HepG2 (cell line): ENCODE results near the gene CD248. TPM values are rescaled to one million over a fixed set of nuclear protein-coding genes. Genes with fewer than 3 reads are reported as not detected.

Experiments used
- CREBL2 ChIP-seq: sonication (generic); formaldehyde crosslinking; IDR thresholded peaks from 2 replicates; pipeline ENCODE4 v1.8.1; 2023; ENCODE audit warnings: missing genetic modification reagents, mild to moderate bottlenecking, borderline replicate concordance
- ELF4 ChIP-seq: sonication (generic); formaldehyde crosslinking; IDR thresholded peaks from 2 replicates; pipeline ENCODE4 v1.5.0; 2020; ENCODE audit warnings: missing genetic modification reagents, mild to moderate bottlenecking, moderate library complexity, borderline replicate concordance
- GATA4 ChIP-seq: sonication (generic); IDR thresholded peaks from 2 replicates; pipeline ENCODE4 v1.6.1; 2016; ENCODE audit warnings: antibody characterized with exemption, low read depth, borderline replicate concordance
- GZF1 ChIP-seq: sonication (generic); formaldehyde crosslinking; IDR thresholded peaks from 2 replicates; pipeline ENCODE4 v1.5.1; 2020; ENCODE audit warnings: mild to moderate bottlenecking, missing genetic modification reagents
- LBX2 ChIP-seq: sonication (generic); formaldehyde crosslinking; IDR thresholded peaks from 2 replicates; pipeline ENCODE4 v1.5.0; 2020; ENCODE audit warnings: missing genetic modification reagents, mild to moderate bottlenecking, borderline replicate concordance
- MLLT10 ChIP-seq: sonication (generic); formaldehyde crosslinking; IDR thresholded peaks from 2 replicates; pipeline ENCODE4 v1.4.0; 2020; ENCODE audit warnings: missing genetic modification reagents
- PBX3 ChIP-seq: sonication (generic); formaldehyde crosslinking; IDR thresholded peaks from 2 replicates; pipeline ENCODE4 v1.8.1; 2023; ENCODE audit warnings: missing genetic modification reagents, inconsistent platforms, borderline replicate concordance
- RORA ChIP-seq: sonication (generic); formaldehyde crosslinking; IDR thresholded peaks from 2 replicates; pipeline ENCODE4 v1.5.0; 2020; ENCODE audit warnings: mild to moderate bottlenecking, missing genetic modification reagents, moderate library complexity
- SNAPC2 ChIP-seq: sonication (generic); formaldehyde crosslinking; IDR thresholded peaks from 2 replicates; pipeline ENCODE4 v1.8.1; 2022; ENCODE audit warnings: mild to moderate bottlenecking, missing genetic modification reagents
- TEF ChIP-seq: sonication (generic); formaldehyde crosslinking; IDR thresholded peaks from 2 replicates; pipeline ENCODE4 v1.5.0; 2020; ENCODE audit warnings: missing genetic modification reagents
- TFDP2 ChIP-seq: sonication (generic); formaldehyde crosslinking; IDR thresholded peaks from 2 replicates; pipeline ENCODE4 v1.4.0; 2020; ENCODE audit warnings: missing genetic modification reagents
- XBP1 ChIP-seq: sonication (generic); formaldehyde crosslinking; IDR thresholded peaks from 2 replicates; pipeline ENCODE4 v1.5.0; 2020; ENCODE audit warnings: missing genetic modification reagents
- ZBTB38 ChIP-seq: sonication (generic); formaldehyde crosslinking; IDR thresholded peaks from 2 replicates; pipeline ENCODE4 v1.5.1; 2020; ENCODE audit warnings: mild to moderate bottlenecking, missing genetic modification reagents
- ZNF124 ChIP-seq: sonication (generic); formaldehyde crosslinking; IDR thresholded peaks from 2 replicates; pipeline ENCODE4 v1.4.0; 2020; ENCODE audit warnings: missing genetic modification reagents
- ZNF20 ChIP-seq: sonication (generic); formaldehyde crosslinking; IDR thresholded peaks from 2 replicates; pipeline ENCODE4 v1.4.0; 2020; ENCODE audit warnings: mild to moderate bottlenecking, moderate library complexity, missing genetic modification reagents
- ZNF44 ChIP-seq: sonication (generic); formaldehyde crosslinking; IDR thresholded peaks from 2 replicates; pipeline ENCODE4 v1.5.1; 2020; ENCODE audit warnings: mild to moderate bottlenecking, missing genetic modification reagents
- ZNF451 ChIP-seq: sonication (generic); formaldehyde crosslinking; IDR thresholded peaks from 2 replicates; pipeline ENCODE4 v1.5.0; 2020; ENCODE audit warnings: mild to moderate bottlenecking, missing genetic modification reagents
- ZNF646 ChIP-seq: sonication (generic); formaldehyde crosslinking; IDR thresholded peaks from 2 replicates; pipeline ENCODE4 v1.9.0; 2021; ENCODE audit warnings: mild to moderate bottlenecking, missing genetic modification reagents
- polyA plus RNA-seq, 8 experiments: library from polyadenylated mRNA; depleted of rRNA in 3 of 8; stranded (reverse) in 7 of 8; unstranded in 1 of 8; fragments of >200 nt; fragmentation: Illumina TruSeq in 4 of 8; extraction: Trizol in 4 of 8; gene quantifications; 2 replicates each; pipeline versions ENCODE4 v1.2.1 to v1.2.3, GENCODE V29; 2011 to 2016; ENCODE audit warnings: low read depth in 4 of 8, missing spikeins in 1 of 8, mixed read lengths in 1 of 8; ENCODE audit not compliant: insufficient read depth in 1 of 8
- total RNA-seq, 5 experiments: library from RNA; depleted of rRNA; stranded (reverse); fragments of >200 nt; fragmentation: Illumina TruSeq; extraction: Trizol; gene quantifications; 2 replicates each; pipeline ENCODE4 v1.2.3, GENCODE V29; 2016; ENCODE audit warnings: low read depth in 1 of 5

Gene CD248
- total and polyA plus RNA-seq, 2 of the 13 experiments (the other 11 are each of a cell fraction or from before 2014, with no cell fraction given), result 0.25 to 0.35 TPM

GRCh38 chr11:66282468-66283455, 34.1 kb downstream of the CD248 start (continued):
- TF ChIP-seq PBX3 (no peak), ZBTB38 (no peak), RORA (CRISPR knock-in tag) (no peak), TEF (CRISPR knock-in tag) (no peak), SNAPC2 (CRISPR knock-in tag) (no peak), ZNF20 (CRISPR knock-in tag) (no peak), MLLT10 (CRISPR knock-in tag) (no peak), ZNF44 (no peak), TFDP2 (CRISPR knock-in tag) (0 out of 2 replicates have a peak, but pooled peaks have one; percentile 33), XBP1 (no peak), CREBL2 (CRISPR knock-in tag) (no peak), ZNF646 (no peak), GATA4 (no peak), ELF4 (CRISPR knock-in tag) (no peak), ZNF451 (CRISPR knock-in tag) (no peak), ZNF124 (CRISPR knock-in tag) (peak; percentile 78; the same call in 1 of the 2 replicates), LBX2 (no peak), GZF1 (no peak)
